Loucy (cell line): Measurements from ENCODE around the gene PCIF1.

ENCODE experiments used
- H2AFZ ChIP-seq: fragments of 200-600 bp; sonication (generic); 2 replicates; pipeline ENCODE4 v1.6.0; 2016; ENCODE audit warnings: antibody characterized with exemption, mild to moderate bottlenecking, low read length, moderate library complexity
- H3F3A ChIP-seq: fragments of 200-600 bp; 2 replicates; pipeline ENCODE4 v1.6.0; 2016; ENCODE audit warnings: antibody characterized with exemption, low read depth, mild to moderate bottlenecking
- H3K27me3 ChIP-seq: fragments of 200-600 bp; sonication (generic); 2 replicates; pipeline ENCODE4 v1.6.1; 2014; ENCODE audit warnings: low read length, mild to moderate bottlenecking; ENCODE audit not compliant: insufficient read depth, poor library complexity, severe bottlenecking
- H3K36me3 ChIP-seq: fragments of 200-600 bp; sonication (generic); 2 replicates; pipeline ENCODE4 v1.6.1; 2016; ENCODE audit warnings: low read length; ENCODE audit not compliant: insufficient read depth
- H3K4me1 ChIP-seq: fragments of 200-600 bp; sonication (generic); 2 replicates; pipeline ENCODE4 v1.5.1; 2014; ENCODE audit warnings: low read length, mild to moderate bottlenecking; ENCODE audit not compliant: insufficient read depth, poor library complexity, severe bottlenecking
- H3K4me2 ChIP-seq: fragments of 200-600 bp; sonication (generic); 2 replicates; pipeline ENCODE4 v1.6.0; 2014; ENCODE audit warnings: antibody characterized with exemption, low read length, low read depth, mild to moderate bottlenecking; ENCODE audit not compliant: poor library complexity, severe bottlenecking
- H3K4me3 ChIP-seq: fragments of 200-600 bp; sonication (generic); 2 replicates; pipeline ENCODE4 v1.5.1; 2014; ENCODE audit warnings: low read length, mild to moderate bottlenecking, mixed read lengths; ENCODE audit not compliant: poor library complexity, severe bottlenecking
- H3K79me2 ChIP-seq: fragments of 200-600 bp; sonication (generic); 2 replicates; pipeline ENCODE4 v1.6.1; 2014; ENCODE audit warnings: low read length; ENCODE audit not compliant: insufficient read depth
- H3K9ac ChIP-seq: fragments of 200-600 bp; sonication (generic); 2 replicates; pipeline ENCODE4 v1.6.0; 2014; ENCODE audit warnings: mild to moderate bottlenecking, low read depth, low read length, moderate library complexity; ENCODE audit not compliant: poor library complexity, severe bottlenecking
- H3K9me2 ChIP-seq: fragments of 200-600 bp; sonication (generic); replicated peaks from 2 replicates; pipeline ENCODE4 v1.6.1; 2016; ENCODE audit warnings: low read depth, low read length, mixed read lengths
- H3K9me3 ChIP-seq: fragments of 200-600 bp; sonication (generic); 2 replicates; pipeline ENCODE4 v1.6.1; 2014; ENCODE audit warnings: mild to moderate bottlenecking, antibody characterized with exemption, low read length, low read depth; ENCODE audit not compliant: insufficient read depth
- H4K20me1 ChIP-seq: fragments of 200-600 bp; sonication (generic); 2 replicates; pipeline ENCODE4 v1.6.0; 2014; ENCODE audit warnings: antibody characterized with exemption, low read length, mild to moderate bottlenecking; ENCODE audit not compliant: insufficient read depth, poor library complexity, severe bottlenecking
- EZH2phosphoT487 ChIP-seq: fragments of 200-600 bp; IDR thresholded peaks from 2 replicates; pipeline ENCODE4 v1.6.1; 2018; ENCODE audit warnings: antibody characterized with exemption, mild to moderate bottlenecking, moderate library complexity, borderline replicate concordance
- TF ChIP-seq, protein P1 (sequence below): fragments of 200-600 bp; sonication (generic); conservative IDR thresholded peaks from 2 replicates; pipeline ENCODE4 v1.5.1; 2014; ENCODE audit warnings: mild to moderate bottlenecking, antibody characterized with exemption, low read length

The PCIF1 gene

DNA sequence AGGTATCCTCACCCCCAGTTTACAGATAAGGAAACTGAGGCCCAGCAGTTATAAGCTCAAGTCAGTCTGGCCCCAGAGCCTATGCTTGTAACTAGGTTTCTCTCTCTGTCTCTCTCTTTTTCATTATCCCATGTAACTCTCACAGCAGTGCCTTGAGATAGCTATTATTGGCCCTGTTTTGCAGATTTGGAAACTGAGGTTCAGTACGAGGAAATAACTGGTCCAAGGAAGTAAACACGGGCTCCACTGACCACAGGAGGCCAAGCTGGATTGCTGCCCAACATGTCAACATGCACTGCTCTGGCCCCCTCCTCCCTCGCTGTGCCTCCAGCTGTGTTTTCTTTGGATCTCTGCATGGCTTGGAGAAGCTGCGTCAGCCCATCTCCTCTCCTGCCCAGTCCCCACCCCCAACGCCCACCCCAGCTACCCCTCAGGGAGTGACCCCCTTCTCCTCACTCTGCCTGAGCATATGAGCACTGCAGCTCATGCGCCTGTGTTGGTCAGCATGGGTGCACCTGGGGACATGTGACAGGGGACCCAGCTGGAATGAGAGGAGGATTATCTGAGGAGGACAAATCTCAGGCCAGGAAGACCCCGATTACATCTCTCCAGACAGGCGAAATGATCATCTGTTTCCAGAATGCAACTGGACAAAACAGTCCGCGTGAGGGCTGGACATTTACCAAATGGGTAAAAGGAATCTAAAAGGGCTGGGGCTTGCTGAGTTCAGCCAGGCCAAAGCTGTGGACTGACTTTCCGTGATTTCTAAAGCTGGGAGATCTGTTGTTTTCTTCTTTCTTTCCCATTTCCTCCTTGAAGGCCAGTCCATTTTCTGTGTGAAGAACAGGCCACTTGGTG, 14.7 kb upstream of the PCIF1 start:
- no peaks in the 10 kb centered on the region for H3K79me2 ChIP-seq
- no peaks in the 10 kb centered on the region for H3K9me2 ChIP-seq
- H4K20me1 ChIP-seq, result no peaks in the 10 kb centered on the region
- no peaks in the 10 kb centered on the region for H3K9me3 ChIP-seq
- no peak for TF ChIP-seq EZH2phosphoT487
- TF ChIP-seq, protein P1, sequence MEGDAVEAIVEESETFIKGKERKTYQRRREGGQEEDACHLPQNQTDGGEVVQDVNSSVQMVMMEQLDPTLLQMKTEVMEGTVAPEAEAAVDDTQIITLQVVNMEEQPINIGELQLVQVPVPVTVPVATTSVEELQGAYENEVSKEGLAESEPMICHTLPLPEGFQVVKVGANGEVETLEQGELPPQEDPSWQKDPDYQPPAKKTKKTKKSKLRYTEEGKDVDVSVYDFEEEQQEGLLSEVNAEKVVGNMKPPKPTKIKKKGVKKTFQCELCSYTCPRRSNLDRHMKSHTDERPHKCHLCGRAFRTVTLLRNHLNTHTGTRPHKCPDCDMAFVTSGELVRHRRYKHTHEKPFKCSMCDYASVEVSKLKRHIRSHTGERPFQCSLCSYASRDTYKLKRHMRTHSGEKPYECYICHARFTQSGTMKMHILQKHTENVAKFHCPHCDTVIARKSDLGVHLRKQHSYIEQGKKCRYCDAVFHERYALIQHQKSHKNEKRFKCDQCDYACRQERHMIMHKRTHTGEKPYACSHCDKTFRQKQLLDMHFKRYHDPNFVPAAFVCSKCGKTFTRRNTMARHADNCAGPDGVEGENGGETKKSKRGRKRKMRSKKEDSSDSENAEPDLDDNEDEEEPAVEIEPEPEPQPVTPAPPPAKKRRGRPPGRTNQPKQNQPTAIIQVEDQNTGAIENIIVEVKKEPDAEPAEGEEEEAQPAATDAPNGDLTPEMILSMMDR, result no peak
- no peak overlapping the region for H3K4me2 ChIP-seq
- no peak overlapping the region for H2AFZ ChIP-seq
- no peak overlapping the region for H3K9ac ChIP-seq
- H3F3A ChIP-seq, result no peaks in the 10 kb centered on the region
- no peaks in the 10 kb centered on the region for H3K36me3 ChIP-seq
- H3K4me1 ChIP-seq, result no peaks in the 10 kb centered on the region
- H3K4me3 ChIP-seq, result no peak overlapping the region
- no peaks in the 10 kb centered on the region for H3K27me3 ChIP-seq

DNA sequence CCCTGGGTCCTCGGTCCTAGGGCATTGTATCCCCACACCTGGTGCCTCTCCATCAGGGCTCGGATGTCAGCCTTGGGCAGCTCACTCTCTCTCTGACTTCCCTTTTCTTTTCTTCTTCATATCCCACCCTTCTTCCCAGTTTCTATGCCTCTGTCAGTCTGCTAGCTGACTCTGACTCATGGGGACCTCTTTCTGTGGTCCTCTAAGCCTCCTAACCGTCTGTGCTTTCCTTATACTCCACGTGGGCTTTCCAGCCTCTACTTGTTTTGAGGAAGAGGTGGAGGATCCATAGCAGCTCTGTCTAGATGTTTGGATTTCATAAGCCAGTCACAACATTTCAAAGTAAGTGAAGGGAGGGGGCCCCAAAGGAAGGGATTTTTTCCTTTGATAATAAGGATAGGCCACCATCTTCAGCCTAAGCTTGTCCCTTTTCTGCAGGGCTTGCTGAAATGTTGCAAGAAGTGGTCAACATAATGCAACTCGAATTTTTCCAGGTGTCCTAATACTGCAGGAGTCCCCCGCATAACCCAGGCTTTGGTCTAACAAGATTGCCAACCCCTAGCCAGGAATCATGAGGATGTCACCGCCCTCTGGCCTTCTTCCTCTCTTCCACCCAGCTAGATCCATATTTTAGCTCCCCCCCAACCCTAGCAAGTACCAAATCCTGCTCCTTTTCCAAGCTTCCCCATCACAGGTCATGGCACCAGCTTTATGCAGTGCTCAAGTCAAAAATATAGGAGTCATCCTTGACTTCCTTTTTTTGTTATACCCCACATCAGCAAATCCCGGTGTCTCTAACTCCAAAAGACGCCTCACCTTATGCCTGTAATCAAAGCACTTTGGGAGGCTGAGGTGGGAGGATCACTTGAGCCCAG, 13.8 kb upstream of the PCIF1 start:
- no peak overlapping the region for H3K4me3 ChIP-seq
- no peak overlapping the region for H2AFZ ChIP-seq
- no peak overlapping the region for H3K9ac ChIP-seq
- H3F3A ChIP-seq, result no peaks in the 10 kb centered on the region
- H4K20me1 ChIP-seq, result no peaks in the 10 kb centered on the region
- H3K9me3 ChIP-seq, result no peaks in the 10 kb centered on the region
- no peaks in the 10 kb centered on the region for H3K9me2 ChIP-seq
- H3K4me1 ChIP-seq, result no peaks in the 10 kb centered on the region
- no peaks in the 10 kb centered on the region for H3K36me3 ChIP-seq
- TF ChIP-seq, protein P1, result no peak
- TF ChIP-seq EZH2phosphoT487, result no peak
- H3K79me2 ChIP-seq, result no peaks in the 10 kb centered on the region
- no peak overlapping the region for H3K4me2 ChIP-seq
- H3K27me3 ChIP-seq, result no peaks in the 10 kb centered on the region

DNA sequence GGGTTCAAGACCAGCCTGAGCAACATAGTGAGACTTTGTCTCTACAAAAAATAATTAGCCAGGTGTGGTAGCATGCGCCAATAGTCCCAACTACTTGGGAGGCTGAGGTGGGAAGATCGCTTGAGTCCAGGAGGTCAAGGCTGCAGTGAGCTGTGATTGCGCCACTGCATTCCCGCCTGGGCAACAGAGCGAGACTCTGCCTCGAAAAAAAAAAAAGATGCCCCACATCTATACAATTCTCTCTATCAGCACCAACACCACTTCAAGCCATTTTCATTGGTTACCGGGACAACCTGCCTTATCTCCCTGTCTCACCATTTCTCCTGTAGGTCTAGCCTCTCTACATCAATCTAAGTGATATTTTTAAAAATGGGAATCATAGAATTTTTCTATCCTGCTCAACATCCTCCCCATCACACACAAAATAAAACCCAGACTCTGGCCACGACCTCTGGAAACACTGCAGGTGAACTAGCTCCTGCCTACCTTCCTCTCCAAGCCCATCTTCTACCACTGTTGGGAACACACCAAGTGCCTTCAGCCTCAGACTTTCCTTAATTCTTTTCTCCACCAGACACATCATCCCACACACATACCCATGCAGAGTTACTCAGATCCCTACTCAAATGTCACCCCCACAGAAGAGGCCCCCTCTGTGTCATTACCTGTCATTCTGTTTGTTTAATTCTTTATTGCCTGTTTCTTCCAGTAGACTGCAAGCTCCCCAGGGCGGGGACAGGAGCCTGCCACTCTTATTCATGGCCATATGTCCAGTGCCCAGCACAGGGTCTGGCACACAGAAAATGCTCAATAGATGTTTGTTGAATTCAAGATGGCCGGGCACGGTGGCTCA, 12.9 kb upstream of the PCIF1 start:
- H3K4me1 ChIP-seq, result no peaks in the 10 kb centered on the region

More for the DNA sequence above, 12.9 kb upstream of the PCIF1 start:
- Histone ChIP-seq H3F3A (no peaks in the 10 kb centered on the region), H3K36me3 (no peaks in the 10 kb centered on the region), H2AFZ (no peak overlapping the region), H3K27me3 (no peaks in the 10 kb centered on the region), H3K9ac (no peak overlapping the region), H4K20me1 (no peaks in the 10 kb centered on the region), H3K9me2 (no peaks in the 10 kb centered on the region), H3K4me2 (no peak overlapping the region), H3K4me3 (no peak overlapping the region), H3K9me3 (no peaks in the 10 kb centered on the region), H3K79me2 (no peaks in the 10 kb centered on the region)
- TF ChIP-seq, protein P1, result no peak
- TF ChIP-seq EZH2phosphoT487, result no peak
